Activated CD8-positive, alpha-beta memory T cell treated with anti-CD3 and anti-CD28 coated beads, Interleukin-2, amount 50 U/mL, for 1 hour (primary cell): Measurements from ENCODE around the gene RBMX.

ENCODE experiments used
- DNase-seq: peaks from one replicate; pipeline ENCODE4 v3.0.0-alpha.2; 2020; ENCODE audit errors: extremely low read depth

Gene RBMX

GRCh38 chrX:136835761-136836160 lies 44.8 kb downstream of the RBMX start:
- no peak for DNase-seq

GRCh38 chrX:136829413-136829812 lies 51.1 kb downstream of the RBMX start:
- no peak for DNase-seq

GRCh38 chrX:136828830-136829229 lies 51.7 kb downstream of the RBMX start:
- DNase-seq = no peak

- DNase-seq = no peak
Measured at GRCh38 chrX:136827026-136827425, 53.5 kb downstream of the RBMX start.

- DNase-seq = no peak
Measured at GRCh38 chrX:136825771-136826170, 54.8 kb downstream of the RBMX start.
